ENCODE data around the gene KDM1B.

DNA sequence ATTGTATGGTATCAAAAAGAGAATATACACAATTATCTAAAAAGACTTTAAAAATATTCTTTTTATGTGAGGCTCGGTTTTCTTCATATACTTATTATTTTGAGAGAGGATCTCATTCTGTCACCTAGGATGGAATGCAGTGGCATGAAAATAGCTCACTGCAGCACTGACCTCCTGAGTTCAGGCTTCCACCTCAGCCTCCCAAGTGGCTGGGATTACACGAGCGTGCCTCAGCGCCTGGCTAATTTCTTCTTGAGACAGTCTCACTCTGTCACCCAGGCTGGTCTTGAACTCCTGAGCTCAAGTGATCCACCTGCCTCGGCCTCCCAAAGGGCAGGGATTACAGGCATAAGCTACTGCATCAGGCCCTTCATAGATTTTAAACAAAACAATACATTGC is 98.4 kb downstream of the KDM1B start:
- TF ChIP-seq, protein P1, sequence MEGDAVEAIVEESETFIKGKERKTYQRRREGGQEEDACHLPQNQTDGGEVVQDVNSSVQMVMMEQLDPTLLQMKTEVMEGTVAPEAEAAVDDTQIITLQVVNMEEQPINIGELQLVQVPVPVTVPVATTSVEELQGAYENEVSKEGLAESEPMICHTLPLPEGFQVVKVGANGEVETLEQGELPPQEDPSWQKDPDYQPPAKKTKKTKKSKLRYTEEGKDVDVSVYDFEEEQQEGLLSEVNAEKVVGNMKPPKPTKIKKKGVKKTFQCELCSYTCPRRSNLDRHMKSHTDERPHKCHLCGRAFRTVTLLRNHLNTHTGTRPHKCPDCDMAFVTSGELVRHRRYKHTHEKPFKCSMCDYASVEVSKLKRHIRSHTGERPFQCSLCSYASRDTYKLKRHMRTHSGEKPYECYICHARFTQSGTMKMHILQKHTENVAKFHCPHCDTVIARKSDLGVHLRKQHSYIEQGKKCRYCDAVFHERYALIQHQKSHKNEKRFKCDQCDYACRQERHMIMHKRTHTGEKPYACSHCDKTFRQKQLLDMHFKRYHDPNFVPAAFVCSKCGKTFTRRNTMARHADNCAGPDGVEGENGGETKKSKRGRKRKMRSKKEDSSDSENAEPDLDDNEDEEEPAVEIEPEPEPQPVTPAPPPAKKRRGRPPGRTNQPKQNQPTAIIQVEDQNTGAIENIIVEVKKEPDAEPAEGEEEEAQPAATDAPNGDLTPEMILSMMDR (conservative IDR thresholded peaks at IDR 0.05 in 1 of 2, IDR thresholded peaks at IDR 0.05 in 1 of 2; ENCODE audit: low read depth in 1 of 2, low read length in 2 of 2), result no peak
- no peak for TF ChIP-seq EZH2 (IDR thresholded peaks at IDR 0.05; ENCODE audit: low read length, missing control alignments)
